Neural crest cell (in vitro differentiated cells): ENCODE measurements around the gene UBXN2A. TPM values are rescaled to one million over a fixed set of nuclear protein-coding genes. Genes with fewer than 3 reads are reported as not detected.
"Not testable (repeated sequence)": the region's sequence is repeated elsewhere in the genome, so short reads cannot be mapped to it uniquely, and the experiment has no call there.

Source experiments
- DNase-seq: peaks from one replicate; pipeline ENCODE4 v3.0.0; 2021; ENCODE audit warnings: low read depth, mixed read lengths, low spot score
- H3K27ac Mint-ChIP-seq: one replicate; pipeline ENCODE4 v1.8.0; 2021; ENCODE audit warnings: mild to moderate bottlenecking, mixed read lengths; ENCODE audit not compliant: unreplicated experiment
- H3K27me3 Mint-ChIP-seq: 2 replicates; pipeline ENCODE4 v1.8.0; 2021; ENCODE audit warnings: low read depth, mild to moderate bottlenecking, mixed read lengths
- H3K36me3 Mint-ChIP-seq: 2 replicates; pipeline ENCODE4 v1.8.0; 2021; ENCODE audit warnings: low read depth, mild to moderate bottlenecking, mixed read lengths
- H3K4me1 Mint-ChIP-seq: 2 replicates; pipeline ENCODE4 v1.8.0; 2021; ENCODE audit warnings: mixed read lengths
- H3K4me3 Mint-ChIP-seq: one replicate; pipeline ENCODE4 v1.8.0; 2021; ENCODE audit warnings: mild to moderate bottlenecking, mixed read lengths
- H3K9me3 Mint-ChIP-seq: 2 replicates; pipeline ENCODE4 v1.8.0; 2021; ENCODE audit warnings: mixed read lengths
- CTCF ChIP-seq: fragments of 200-600 bp; sonication (generic); conservative IDR thresholded peaks from 2 replicates; pipeline ENCODE4 v1.5.0; 2021; ENCODE audit warnings: antibody characterized with exemption, mild to moderate bottlenecking
- total RNA-seq: library from RNA; stranded (reverse); gene quantifications from 2 replicates; pipeline ENCODE4 v1.2.1, GENCODE V29; 2021

UBXN2A gene
- total RNA-seq, 1 donor from 2014 or later = 29.8 TPM

GRCh38 chr2:24010477-24011249 is 70.4 kb downstream of the UBXN2A start:
- peaks cover 7% of the 10 kb centered on the region for H3K4me1 Mint-ChIP-seq
- peaks cover 25% of the 10 kb centered on the region for H3K27me3 Mint-ChIP-seq
- no peak overlapping the region for H3K27ac Mint-ChIP-seq
- TF ChIP-seq CTCF = no peak
- peak overlapping the region; percentile 44 for H3K4me3 Mint-ChIP-seq
- no peaks in the 10 kb centered on the region for H3K36me3 Mint-ChIP-seq
- no peaks in the 10 kb centered on the region for H3K9me3 Mint-ChIP-seq
- DNase-seq = no peak

GRCh38 chr2:24011250-24012104 is 71.2 kb downstream of the UBXN2A start:
- TF ChIP-seq CTCF = no peak
- H3K9me3 Mint-ChIP-seq = no peaks in the 10 kb centered on the region
- no peak for DNase-seq
- H3K4me1 Mint-ChIP-seq = peaks cover 7% of the 10 kb centered on the region
- H3K27ac Mint-ChIP-seq = no peak overlapping the region
- peak overlapping the region; percentile 6 for H3K4me3 Mint-ChIP-seq
- peaks cover 25% of the 10 kb centered on the region for H3K27me3 Mint-ChIP-seq
- H3K36me3 Mint-ChIP-seq = no peaks in the 10 kb centered on the region

DNA sequence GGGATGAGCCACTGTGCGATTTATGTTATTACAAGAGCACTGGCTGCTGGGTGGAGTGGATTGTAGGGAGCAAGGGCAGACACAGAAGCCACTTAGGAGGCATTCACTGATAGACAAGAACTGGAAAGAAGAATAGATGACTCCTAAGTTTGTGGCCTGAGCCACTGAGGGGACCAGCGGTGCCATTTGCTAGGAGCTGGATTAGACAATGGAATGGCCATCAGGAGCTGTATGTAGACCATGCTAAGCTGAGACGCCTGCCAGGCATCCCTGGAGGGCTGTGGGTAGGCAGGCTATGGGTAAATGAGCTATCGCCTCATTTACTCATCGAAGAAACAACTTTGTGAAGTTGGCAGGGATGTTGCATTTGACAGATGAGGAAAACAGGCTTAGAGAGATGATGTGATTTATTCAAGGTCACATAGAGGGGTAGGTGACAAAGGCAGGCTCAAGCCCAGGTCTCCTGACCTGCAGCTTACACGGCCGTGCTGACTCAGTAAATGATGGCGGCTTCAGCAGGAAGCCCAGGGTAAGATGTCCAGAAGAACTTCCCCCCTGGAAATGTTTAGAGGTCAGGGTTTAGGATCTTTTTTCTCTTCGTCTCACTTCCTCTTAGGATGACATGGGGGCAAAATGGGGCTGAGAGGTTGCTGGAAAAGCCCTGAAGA is 72.4 kb downstream of the UBXN2A start:
- no peak for DNase-seq
- Mint-ChIP-seq H3K27me3 (peaks cover 25% of the 10 kb centered on the region), H3K4me3 (peak overlapping the region; percentile 24), H3K9me3 (no peaks in the 10 kb centered on the region), H3K36me3 (no peaks in the 10 kb centered on the region), H3K27ac (no peak overlapping the region), H3K4me1 (peaks cover 7% of the 10 kb centered on the region)
- TF ChIP-seq CTCF = no peak

DNA sequence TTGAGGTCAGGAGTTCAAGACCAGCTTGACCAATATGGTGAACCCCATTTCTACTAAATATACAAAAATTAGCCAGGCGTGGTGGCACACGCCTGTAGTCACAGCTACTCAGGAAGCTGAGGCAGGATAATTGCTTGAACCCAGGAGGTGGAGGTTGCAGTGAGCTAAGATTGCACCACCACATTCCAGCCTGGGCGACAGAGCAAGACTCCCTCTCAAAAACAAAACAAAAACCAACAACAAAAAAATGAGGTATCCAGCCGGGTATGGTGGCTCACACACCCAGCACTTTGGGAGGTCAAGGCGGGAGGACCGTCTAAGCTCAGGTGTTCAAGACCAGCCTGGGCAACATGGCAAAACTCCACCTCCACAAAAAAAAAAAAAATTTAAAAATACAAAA is 74.6 kb downstream of the UBXN2A start:
- not testable (repeated sequence) for H3K27ac Mint-ChIP-seq, H3K36me3 Mint-ChIP-seq, DNase-seq, H3K4me1 Mint-ChIP-seq, H3K27me3 Mint-ChIP-seq, H3K4me3 Mint-ChIP-seq, H3K9me3 Mint-ChIP-seq

DNA sequence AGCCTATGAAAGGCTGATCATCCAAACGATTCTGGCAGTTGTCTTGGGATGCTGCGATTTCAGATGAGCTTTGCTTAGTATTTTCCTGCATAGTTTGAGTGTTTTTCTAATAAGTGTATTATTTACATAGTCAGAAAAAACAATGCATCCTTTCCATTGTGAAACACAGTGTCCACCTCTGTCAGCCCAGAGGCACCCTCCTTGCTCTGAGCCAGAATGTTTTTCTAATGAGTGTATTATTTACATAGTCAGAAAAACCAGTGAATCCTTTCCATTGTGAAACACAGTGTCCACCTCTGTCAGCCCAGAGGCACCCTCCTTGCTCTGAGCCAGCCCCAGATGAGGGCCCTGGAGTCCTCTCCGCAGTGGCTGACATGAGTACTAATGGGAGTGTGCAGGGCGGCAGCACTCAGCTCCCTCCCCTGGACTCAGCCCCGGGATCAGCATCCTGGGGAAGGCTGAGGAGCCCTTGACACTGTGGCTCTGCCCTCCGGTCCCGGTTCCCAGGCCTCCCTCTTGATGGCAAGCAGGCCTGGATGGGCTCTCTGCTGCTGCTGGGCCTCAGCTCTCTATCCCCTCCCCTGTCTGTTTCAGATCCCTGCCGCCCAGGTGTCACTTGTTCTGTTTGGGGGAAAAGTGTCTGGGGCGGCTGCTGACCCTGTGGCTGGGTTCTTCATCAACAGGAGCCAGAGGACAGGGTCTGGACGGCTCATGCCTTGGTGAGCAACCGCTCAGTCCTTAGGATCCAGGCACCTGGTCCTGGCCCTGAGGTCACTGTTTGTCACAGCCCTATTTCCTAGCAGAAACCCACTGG is 75.5 kb downstream of the UBXN2A start:
- no peak overlapping the region for H3K4me3 Mint-ChIP-seq
- H3K9me3 Mint-ChIP-seq = no peaks in the 10 kb centered on the region
- H3K36me3 Mint-ChIP-seq = no peaks in the 10 kb centered on the region
- no peak for DNase-seq
- TF ChIP-seq CTCF = no peak
- no peak overlapping the region for H3K27ac Mint-ChIP-seq
- peaks cover 8% of the 10 kb centered on the region for H3K27me3 Mint-ChIP-seq
- H3K4me1 Mint-ChIP-seq = no peaks in the 10 kb centered on the region
